Measurements from ENCODE around the gene CELF6.

The CELF6 gene

GRCh38 chr15:72252663-72253299 is 67.2 kb downstream of the CELF6 start:
- TF ChIP-seq CTCF (IDR thresholded peaks at IDR 0.05; ENCODE audit: insufficient read depth, low read depth, low read length, missing control alignments), result no peak
- no peak overlapping the region for H3K4me3 ChIP-seq (ENCODE audit: low read depth, low read length)
- no peak for DNase-seq (ENCODE audit: low read depth)

DNA sequence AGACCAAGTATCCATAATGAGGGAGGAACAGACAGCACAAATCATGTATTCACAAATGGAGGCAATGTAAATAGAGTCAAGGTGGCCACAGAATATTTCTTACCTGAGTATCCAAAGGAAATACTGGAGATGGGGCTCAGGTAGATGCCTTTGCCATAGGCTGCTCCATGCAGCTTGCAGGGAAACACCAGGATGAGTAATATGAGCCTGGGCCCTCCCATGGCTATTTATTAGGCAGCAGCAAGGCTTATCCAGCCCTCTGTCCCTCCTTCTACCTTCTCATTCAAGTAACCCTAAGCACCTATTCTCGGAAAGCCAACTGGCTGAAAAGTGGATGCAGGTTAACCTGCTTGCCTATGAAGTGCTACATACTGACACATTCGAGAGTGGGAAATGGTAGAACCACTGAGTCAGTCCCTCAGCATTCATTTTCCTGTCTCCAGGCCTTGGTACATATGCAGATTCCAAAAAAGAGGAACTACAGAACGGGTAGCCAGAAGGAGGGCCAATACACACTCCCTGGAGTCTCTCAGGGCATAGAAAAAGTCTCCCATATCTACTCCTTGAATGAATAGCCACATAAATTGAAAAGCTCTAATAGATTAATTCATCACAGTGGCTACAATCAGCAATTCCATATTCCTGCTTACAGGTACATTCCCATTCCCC is 70.7 kb downstream of the CELF6 start:
- DNase-seq (ENCODE audit: low read depth), result no peak
- H3K4me3 ChIP-seq (ENCODE audit: low read depth, low read length), result no peak overlapping the region
- TF ChIP-seq CTCF (IDR thresholded peaks at IDR 0.05; ENCODE audit: insufficient read depth, low read depth, low read length, missing control alignments), result no peak

DNA sequence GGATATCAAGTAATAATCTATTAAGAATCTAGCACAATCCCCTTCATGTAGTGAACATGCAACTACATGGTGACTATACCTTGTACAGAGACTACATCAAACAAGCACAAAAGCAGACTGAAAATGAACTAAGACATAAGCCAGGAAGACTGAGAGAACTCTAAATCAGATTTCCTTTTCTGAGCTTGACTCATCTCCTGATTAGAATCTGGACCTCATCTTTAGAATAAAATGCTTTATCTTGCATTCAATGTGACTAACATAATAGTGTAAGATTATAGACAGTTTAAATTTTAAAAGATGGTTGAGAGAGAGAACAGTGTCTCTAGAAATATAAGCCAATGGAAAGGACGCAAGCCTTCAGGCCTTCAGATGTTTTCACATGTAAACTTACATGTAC is 71.4 kb downstream of the CELF6 start:
- no peak overlapping the region for H3K4me3 ChIP-seq (ENCODE audit: low read depth, low read length)
- no peak for TF ChIP-seq CTCF (IDR thresholded peaks at IDR 0.05; ENCODE audit: insufficient read depth, low read depth, low read length, missing control alignments)
- DNase-seq (ENCODE audit: low read depth), result no peak

DNA sequence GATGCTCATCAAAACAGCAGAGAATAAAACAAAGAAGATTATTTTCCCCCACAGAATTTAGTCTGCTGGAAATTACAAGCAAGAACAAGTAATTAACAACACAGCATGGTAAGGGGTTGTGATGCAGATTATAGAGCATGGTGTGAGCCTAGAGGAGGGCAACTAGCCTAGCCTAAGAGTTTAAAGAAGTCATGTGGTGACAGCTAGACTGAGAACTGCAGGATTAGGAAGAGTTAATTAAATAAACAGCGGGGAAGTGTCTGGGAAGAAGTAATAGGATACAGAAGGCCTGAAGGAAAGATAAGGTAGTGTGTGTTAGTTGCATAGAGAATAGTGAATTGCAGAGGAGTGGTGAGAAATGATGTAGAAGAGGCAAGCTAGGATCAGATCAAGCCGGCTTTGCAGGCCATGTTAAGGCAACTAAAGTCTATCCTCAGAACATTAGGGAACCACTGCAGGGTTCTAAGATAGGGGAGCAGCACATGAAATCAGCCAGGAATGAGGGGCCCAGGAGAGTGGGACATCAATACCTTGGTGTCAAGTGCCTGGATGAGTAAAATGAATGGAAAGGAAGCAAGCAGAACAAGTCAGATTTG is 77.1 kb downstream of the CELF6 start:
- DNase-seq (ENCODE audit: low read depth), result no peak
- no peak overlapping the region for H3K4me3 ChIP-seq (ENCODE audit: low read depth, low read length)
- no peak for TF ChIP-seq CTCF (IDR thresholded peaks at IDR 0.05; ENCODE audit: insufficient read depth, low read depth, low read length, missing control alignments)

DNA sequence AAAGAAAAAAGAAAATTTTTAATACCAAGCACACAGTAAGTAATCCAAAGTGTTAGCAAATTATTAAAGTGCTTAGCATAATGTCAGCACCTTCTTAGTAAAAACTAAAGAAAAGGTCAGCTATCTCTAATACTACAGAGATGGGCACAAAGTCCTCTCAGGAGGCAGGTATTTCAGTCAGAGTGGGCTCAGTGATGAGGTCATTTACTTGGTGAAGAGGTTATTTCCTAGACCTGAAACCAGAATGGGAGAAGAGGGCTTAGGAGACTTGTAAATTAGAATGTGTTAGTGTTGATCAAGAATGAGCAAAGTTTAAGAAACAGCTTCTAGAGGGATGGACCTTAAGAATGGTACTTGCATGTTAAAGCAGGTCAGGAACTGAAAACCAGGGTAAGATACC is 80.3 kb downstream of the CELF6 start:
- no peak overlapping the region for H3K4me3 ChIP-seq (ENCODE audit: low read depth, low read length)
- TF ChIP-seq CTCF (IDR thresholded peaks at IDR 0.05; ENCODE audit: insufficient read depth, low read depth, low read length, missing control alignments), result no peak
- no peak for DNase-seq (ENCODE audit: low read depth)

GRCh38 chr15:72238586-72238985 is 81.4 kb downstream of the CELF6 start:
- TF ChIP-seq CTCF (IDR thresholded peaks at IDR 0.05; ENCODE audit: insufficient read depth, low read depth, low read length, missing control alignments), result no peak
- DNase-seq (ENCODE audit: low read depth), result no peak
- H3K4me3 ChIP-seq (ENCODE audit: low read depth, low read length), result no peak overlapping the region

Measured in GM12865 (cell line).